ENCODE measurements around the gene HTR7. TPM values are rescaled to one million over a fixed set of nuclear protein-coding genes. Genes with fewer than 3 reads are reported as not detected.

Gene HTR7
- total and polyA plus RNA-seq, 2 of the 8 experiments (the other 6 are each of a cell fraction or from before 2014, with no cell fraction given): 22.9 to 24.6 TPM

DNA sequence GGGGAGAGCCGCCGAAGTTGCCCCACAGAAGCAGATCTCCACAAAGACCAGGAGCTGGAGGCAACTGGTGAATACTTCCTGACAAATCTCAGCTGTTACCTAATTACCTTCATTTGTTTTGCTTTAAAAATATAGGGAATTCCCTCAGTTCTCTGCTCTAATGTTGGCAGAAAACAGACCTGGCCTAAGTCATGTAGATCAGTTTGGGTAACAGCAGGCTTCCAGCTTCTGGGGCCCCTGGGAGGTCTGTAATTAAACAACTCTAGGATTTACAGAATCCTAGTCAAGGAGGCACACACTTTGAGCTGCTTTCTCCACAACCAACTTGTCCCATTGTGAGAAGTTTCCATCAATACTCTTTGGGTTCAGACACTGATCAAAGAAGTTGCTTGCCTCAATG is 123.4 kb downstream of the HTR7 start:
- no peak overlapping the region for H3K9ac ChIP-seq (replicated peaks in 1 of 4; ENCODE audit: extremely low read depth in 1 of 4, low read depth in 3 of 4, low read length in 3 of 4)
- no peak overlapping the region for H2BK20ac ChIP-seq (ENCODE audit: low read length)
- no peak overlapping the region for H2AFZ ChIP-seq (ENCODE audit: low read length)
- H3K9me3 ChIP-seq (ENCODE audit: insufficient read depth in 2 of 2, low read depth in 1 of 2, low read length in 1 of 2): no peaks in the 10 kb centered on the region
- H2BK12ac ChIP-seq (ENCODE audit: low read depth, low read length): no peak overlapping the region
- CTCF ChIA-PET (ENCODE audit: partially characterized antibody): interaction anchor here (2.0 kb wide), 1 partner anchor 16 kb away, joined by 7 read pairs; no protein-coding TSS in a partner anchor
- FAIRE-seq: peak; percentile 72
- H3K18ac ChIP-seq (ENCODE audit: extremely low read depth, low read length): no peak overlapping the region
- H3K4me2 ChIP-seq (ENCODE audit: insufficient read depth in 1 of 2, low read depth in 2 of 2, low read length in 2 of 2): peak overlapping the region in 1 of 2 experiments; percentile 41; a peak in 1 of 4 replicates
- no peak overlapping the region for H2BK120ac ChIP-seq (replicated peaks; ENCODE audit: low read depth, low read length)
- H3K36me3 ChIP-seq (ENCODE audit: control insufficient read depth in 2 of 4, insufficient read depth in 4 of 4, low read length in 3 of 4): no peaks in the 10 kb centered on the region
- H3K4me3 ChIP-seq (ENCODE audit: extremely low read depth in 1 of 4, insufficient read depth in 2 of 4, low read depth in 3 of 4, low read length in 4 of 4): no peak overlapping the region
- H4K5ac ChIP-seq (ENCODE audit: insufficient read length, low read depth, low read length): no peak overlapping the region
- H4K91ac ChIP-seq (replicated peaks; ENCODE audit: insufficient read length, low read length): no peak overlapping the region
- no peaks in the 10 kb centered on the region for H3K79me2 ChIP-seq (ENCODE audit: control insufficient read depth in 1 of 2, insufficient read depth in 2 of 2, low read length in 2 of 2)
- H3K79me1 ChIP-seq (ENCODE audit: low read depth, low read length): no peaks in the 10 kb centered on the region
- H3K27me3 ChIP-seq (replicated peaks in 1 of 4; ENCODE audit: control insufficient read depth in 3 of 4, extremely low read depth in 1 of 4, insufficient read depth in 3 of 4, low read length in 3 of 4): peaks cover 0 to 2% (median 0%) of the 10 kb centered on the region in 4 experiments; a peak in 1 of 7 replicates
- H2AK5ac ChIP-seq (ENCODE audit: low read depth, low read length): no peak overlapping the region
- no peak overlapping the region for H4K8ac ChIP-seq (ENCODE audit: extremely low read depth, insufficient read depth, low read length)
- H3K23me2 ChIP-seq (ENCODE audit: low read depth, low read length): no peaks in the 10 kb centered on the region
- DNase-seq (ENCODE audit: low read depth in 1 of 2, low spot score in 2 of 2): no peak
- no peak overlapping the region for H3K56ac ChIP-seq (replicated peaks; ENCODE audit: insufficient read length, low read depth, low read length)
- H3K4me1 ChIP-seq (replicated peaks in 1 of 4; ENCODE audit: control insufficient read depth in 3 of 4, insufficient read depth in 4 of 4, low read length in 3 of 4): peaks cover 0 to 11% (median 4%) of the 10 kb centered on the region in 4 experiments; a peak in 5 of 7 replicates
- H2BK15ac ChIP-seq (ENCODE audit: low read length): no peak overlapping the region
- H3K27ac ChIP-seq (ENCODE audit: low read depth, low read length): no peak overlapping the region
- H2BK5ac ChIP-seq (ENCODE audit: low read depth, low read length): no peak overlapping the region
- POLR2A ChIA-PET (ENCODE audit: partially characterized antibody): interaction anchor here (1.0 kb wide), 1 partner anchor 10 kb away, joined by 4 read pairs; no protein-coding TSS in a partner anchor
- H3K14ac ChIP-seq (ENCODE audit: insufficient read length): no peak overlapping the region
- 63% methylated on average over 2 of the region's 2 CpGs; no CpG with 5 or more reads in 1 of the 2 experiments for WGBS, 2 experiments (ENCODE audit: extremely low coverage in 1 of 2, insufficient coverage in 1 of 2, insufficient read length in 1 of 2, insufficient replicate concordance in 2 of 2, low coverage in 1 of 2, low lambda C conversion rate in 2 of 2, missing lambda C conversion rate in 1 of 2)
- no peak overlapping the region for H3K4ac ChIP-seq (replicated peaks; ENCODE audit: insufficient read length, low read depth, low read length)
- no peak overlapping the region for H3K23ac ChIP-seq (ENCODE audit: insufficient read length)
- H4K20me1 ChIP-seq (replicated peaks in 1 of 2; ENCODE audit: control insufficient read depth in 1 of 2, insufficient read depth in 2 of 2, low read length in 2 of 2): no peaks in the 10 kb centered on the region
